Measurements from ENCODE around the gene DCUN1D4. TPM values are rescaled to one million over a fixed set of nuclear protein-coding genes. Genes with fewer than 3 reads are reported as not detected.

DCUN1D4 gene
- total RNA-seq, result 24.8 and 30.3 TPM in 2 replicates

GRCh38 chr4:51842554-51843308 lies at the start of gene DCUN1D4:
Gene DCUN1D4 (plus strand): TSS chr4:51843153. CDS start chr4:51843243, 90 bp downstream.
- DNase-seq (ENCODE audit: extremely low read depth, low read depth, low spot score), result peak; percentile 89

GRCh38 chr4:51820443-51821234 lies 22.3 kb upstream of the DCUN1D4 start:
- no peak for DNase-seq (ENCODE audit: extremely low read depth, low read depth, low spot score)

- no peak for DNase-seq (ENCODE audit: extremely low read depth, low read depth, low spot score)
Observed at GRCh38 chr4:51825341-51825740, 17.6 kb upstream of the DCUN1D4 start.

GRCh38 chr4:51830156-51830720 lies 12.7 kb upstream of the DCUN1D4 start:
- DNase-seq (ENCODE audit: extremely low read depth, low read depth, low spot score), result no peak

GRCh38 chr4:51831133-51831532 lies 11.8 kb upstream of the DCUN1D4 start:
- DNase-seq (ENCODE audit: extremely low read depth, low read depth, low spot score), result no peak

- DNase-seq (ENCODE audit: extremely low read depth, low read depth, low spot score), result no peak
Observed at GRCh38 chr4:51833236-51833635, 9.7 kb upstream of the DCUN1D4 start.

- no peak for DNase-seq (ENCODE audit: extremely low read depth, low read depth, low spot score)
Observed at GRCh38 chr4:51835079-51835478, 7.9 kb upstream of the DCUN1D4 start.

- DNase-seq (ENCODE audit: extremely low read depth, low read depth, low spot score), result no peak
Observed at GRCh38 chr4:51835855-51836254, 7.1 kb upstream of the DCUN1D4 start.

GRCh38 chr4:51836549-51836948 lies 6.4 kb upstream of the DCUN1D4 start:
- DNase-seq (ENCODE audit: extremely low read depth, low read depth, low spot score), result no peak

GRCh38 chr4:51840781-51841180 lies 2.2 kb upstream of the DCUN1D4 start:
- no peak for DNase-seq (ENCODE audit: extremely low read depth, low read depth, low spot score)

- no peak for DNase-seq (ENCODE audit: extremely low read depth, low read depth, low spot score)
Observed at GRCh38 chr4:51842167-51842553, 793 bp upstream of the DCUN1D4 start.

GRCh38 chr4:51843309-51844152 lies 578 bp downstream of the DCUN1D4 start:
- DNase-seq (ENCODE audit: extremely low read depth, low read depth, low spot score), result no peak

- DNase-seq (ENCODE audit: extremely low read depth, low read depth, low spot score), result peak; percentile 73
Observed at GRCh38 chr4:51844153-51845054, 1.5 kb downstream of the DCUN1D4 start.

GRCh38 chr4:51845055-51845426 lies 2.1 kb downstream of the DCUN1D4 start:
- DNase-seq (ENCODE audit: extremely low read depth, low read depth, low spot score), result no peak

GRCh38 chr4:51845711-51846110 lies 2.8 kb downstream of the DCUN1D4 start:
- DNase-seq (ENCODE audit: extremely low read depth, low read depth, low spot score), result no peak

GRCh38 chr4:51849430-51849829 lies 6.5 kb downstream of the DCUN1D4 start:
- no peak for DNase-seq (ENCODE audit: extremely low read depth, low read depth, low spot score)

GRCh38 chr4:51850294-51850693 lies 7.3 kb downstream of the DCUN1D4 start:
- no peak for DNase-seq (ENCODE audit: extremely low read depth, low read depth, low spot score)

- DNase-seq (ENCODE audit: extremely low read depth, low read depth, low spot score), result no peak
Observed at GRCh38 chr4:51851090-51851936, 8.4 kb downstream of the DCUN1D4 start.

- DNase-seq (ENCODE audit: extremely low read depth, low read depth, low spot score), result no peak
Observed at GRCh38 chr4:51851937-51852290, 9.0 kb downstream of the DCUN1D4 start.
